Loucy (cell line): ENCODE measurements around the gene GTF2A1.

Experiments
- EZH2phosphoT487 ChIP-seq: fragments of 200-600 bp; IDR thresholded peaks from 2 replicates; pipeline ENCODE4 v1.6.1; 2018; ENCODE audit warnings: antibody characterized with exemption, mild to moderate bottlenecking, moderate library complexity, borderline replicate concordance
- TF ChIP-seq, protein P1 (sequence below): fragments of 200-600 bp; sonication (generic); conservative IDR thresholded peaks from 2 replicates; pipeline ENCODE4 v1.5.1; 2014; ENCODE audit warnings: mild to moderate bottlenecking, antibody characterized with exemption, low read length

DNA sequence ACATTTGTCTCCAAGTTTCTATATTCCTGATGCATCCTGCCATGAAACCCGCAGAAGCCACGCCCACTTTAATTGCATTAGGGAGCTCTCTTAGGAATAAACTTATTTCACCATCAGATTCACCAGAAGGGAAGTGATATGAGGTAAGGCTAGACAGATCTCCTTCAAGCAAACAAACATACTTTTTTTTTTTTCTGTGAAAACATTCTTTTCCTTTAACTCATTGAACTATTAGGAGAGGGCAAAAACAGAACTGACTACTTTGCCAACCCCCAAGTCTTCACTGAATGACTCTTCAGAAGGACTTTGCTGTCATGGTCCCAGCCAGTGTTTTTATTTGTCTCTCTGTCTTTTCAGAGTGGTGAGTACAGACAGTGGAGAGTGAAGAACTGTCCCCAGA, 48.4 kb downstream of the GTF2A1 start:
- TF ChIP-seq, protein P1, sequence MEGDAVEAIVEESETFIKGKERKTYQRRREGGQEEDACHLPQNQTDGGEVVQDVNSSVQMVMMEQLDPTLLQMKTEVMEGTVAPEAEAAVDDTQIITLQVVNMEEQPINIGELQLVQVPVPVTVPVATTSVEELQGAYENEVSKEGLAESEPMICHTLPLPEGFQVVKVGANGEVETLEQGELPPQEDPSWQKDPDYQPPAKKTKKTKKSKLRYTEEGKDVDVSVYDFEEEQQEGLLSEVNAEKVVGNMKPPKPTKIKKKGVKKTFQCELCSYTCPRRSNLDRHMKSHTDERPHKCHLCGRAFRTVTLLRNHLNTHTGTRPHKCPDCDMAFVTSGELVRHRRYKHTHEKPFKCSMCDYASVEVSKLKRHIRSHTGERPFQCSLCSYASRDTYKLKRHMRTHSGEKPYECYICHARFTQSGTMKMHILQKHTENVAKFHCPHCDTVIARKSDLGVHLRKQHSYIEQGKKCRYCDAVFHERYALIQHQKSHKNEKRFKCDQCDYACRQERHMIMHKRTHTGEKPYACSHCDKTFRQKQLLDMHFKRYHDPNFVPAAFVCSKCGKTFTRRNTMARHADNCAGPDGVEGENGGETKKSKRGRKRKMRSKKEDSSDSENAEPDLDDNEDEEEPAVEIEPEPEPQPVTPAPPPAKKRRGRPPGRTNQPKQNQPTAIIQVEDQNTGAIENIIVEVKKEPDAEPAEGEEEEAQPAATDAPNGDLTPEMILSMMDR = no peak
- TF ChIP-seq EZH2phosphoT487 = no peak
